ENCODE data around the gene FAM53C. TPM values are rescaled to one million over a fixed set of nuclear protein-coding genes. Genes with fewer than 3 reads are reported as not detected.
A peak's percentile ranks its signal among the peaks of the same experiment; 100 is the strongest.
"Not testable (repeated sequence)": the region's sequence is repeated elsewhere in the genome, so short reads cannot be mapped to it uniquely, and the experiment has no call there.

FAM53C gene
- total RNA-seq (20.3 TPM), polyA plus RNA-seq (22.9 TPM)

- H3K4me1 ChIP-seq (ENCODE audit: insufficient read depth): no peaks in the 10 kb centered on the region
- peak within 1 kb of the TSS; percentile 85 for H3K4me3 ChIP-seq (ENCODE audit: low read depth, low read length)
- H3K27ac ChIP-seq (ENCODE audit: low read depth): peak within 1 kb of the TSS; percentile 98
- DNase-seq (ENCODE audit: extremely low spot score): peak; percentile 89
- under 1% methylated on average over 56 of the region's 56 CpGs for WGBS
- H3K36me3 ChIP-seq (ENCODE audit: insufficient read depth): no peaks in the 10 kb centered on the region
Measured at GRCh38 chr5:138337685-138338410, at the start of gene FAM53C. TSS of gene FAM53C (plus strand) at chr5:138338266. CDS start at chr5:138341336, 3,070 bp downstream.

GRCh38 chr5:138289296-138289695, 48.8 kb upstream of the FAM53C start:
- no peak for DNase-seq (ENCODE audit: extremely low spot score)
- Histone ChIP-seq H3K4me3 (ENCODE audit: low read depth, low read length) (no peak overlapping the region), H3K36me3 (ENCODE audit: insufficient read depth) (no peaks in the 10 kb centered on the region), H3K4me1 (ENCODE audit: insufficient read depth) (no peaks in the 10 kb centered on the region), H3K27ac (ENCODE audit: low read depth) (no peak overlapping the region)
- WGBS: 89% methylated on average over 3 of the region's 3 CpGs

- Histone ChIP-seq H3K27ac (ENCODE audit: low read depth) (no peak overlapping the region), H3K4me3 (ENCODE audit: low read depth, low read length) (no peak overlapping the region), H3K4me1 (ENCODE audit: insufficient read depth) (no peaks in the 10 kb centered on the region), H3K36me3 (ENCODE audit: insufficient read depth) (no peaks in the 10 kb centered on the region)
- WGBS: 91% methylated on average over 6 of the region's 6 CpGs
- no peak for DNase-seq (ENCODE audit: extremely low spot score)
Measured at GRCh38 chr5:138303372-138303771, 34.7 kb upstream of the FAM53C start.

GRCh38 chr5:138305797-138306196, 32.3 kb upstream of the FAM53C start:
- WGBS: 73% methylated on average over 1 of the region's 1 CpG
- Histone ChIP-seq H3K27ac (ENCODE audit: low read depth) (no peak overlapping the region), H3K4me3 (ENCODE audit: low read depth, low read length) (no peak overlapping the region), H3K4me1 (ENCODE audit: insufficient read depth) (no peaks in the 10 kb centered on the region), H3K36me3 (ENCODE audit: insufficient read depth) (no peaks in the 10 kb centered on the region)
- peak; percentile 7 for DNase-seq (ENCODE audit: extremely low spot score)

GRCh38 chr5:138315751-138316278, 22.3 kb upstream of the FAM53C start:
- Histone ChIP-seq H3K36me3 (ENCODE audit: insufficient read depth) (no peaks in the 10 kb centered on the region), H3K4me3 (ENCODE audit: low read depth, low read length) (no peak overlapping the region), H3K4me1 (ENCODE audit: insufficient read depth) (no peaks in the 10 kb centered on the region), H3K27ac (ENCODE audit: low read depth) (no peak overlapping the region)
- no peak for DNase-seq (ENCODE audit: extremely low spot score)
- 93% methylated on average over 7 of the region's 7 CpGs for WGBS

GRCh38 chr5:138316355-138316754, 21.7 kb upstream of the FAM53C start:
- H3K4me3 ChIP-seq (ENCODE audit: low read depth, low read length): no peak overlapping the region
- H3K36me3 ChIP-seq (ENCODE audit: insufficient read depth): no peaks in the 10 kb centered on the region
- no peak for DNase-seq (ENCODE audit: extremely low spot score)
- 73% methylated on average over 3 of the region's 3 CpGs for WGBS
- H3K27ac ChIP-seq (ENCODE audit: low read depth): no peak overlapping the region
- H3K4me1 ChIP-seq (ENCODE audit: insufficient read depth): no peaks in the 10 kb centered on the region

- not testable (repeated sequence) for H3K27ac ChIP-seq (ENCODE audit: low read depth); DNase-seq (ENCODE audit: extremely low spot score); H3K4me1 ChIP-seq (ENCODE audit: insufficient read depth); H3K4me3 ChIP-seq (ENCODE audit: low read depth, low read length); H3K36me3 ChIP-seq (ENCODE audit: insufficient read depth)
- 90% methylated on average over 4 of the region's 4 CpGs for WGBS
Measured at GRCh38 chr5:138318211-138318610, 19.9 kb upstream of the FAM53C start.

GRCh38 chr5:138330813-138331448, 7.1 kb upstream of the FAM53C start:
- no peak for DNase-seq (ENCODE audit: extremely low spot score)
- 3% methylated on average over 12 of the region's 12 CpGs for WGBS
- no peaks in the 10 kb centered on the region for H3K36me3 ChIP-seq (ENCODE audit: insufficient read depth)
- H3K27ac ChIP-seq (ENCODE audit: low read depth): no peak overlapping the region
- no peaks in the 10 kb centered on the region for H3K4me1 ChIP-seq (ENCODE audit: insufficient read depth)
- no peak overlapping the region for H3K4me3 ChIP-seq (ENCODE audit: low read depth, low read length)

GRCh38 chr5:138331449-138332368, 6.4 kb upstream of the FAM53C start, which contains the start of gene CDC25C:
TSS of gene CDC25C (minus strand) at chr5:138331804. CDS start at chr5:138331180, 624 bp downstream.
- no peak within 1 kb of the TSS for H3K27ac ChIP-seq (ENCODE audit: low read depth)
- no peaks in the 10 kb centered on the region for H3K36me3 ChIP-seq (ENCODE audit: insufficient read depth)
- no peaks in the 10 kb centered on the region for H3K4me1 ChIP-seq (ENCODE audit: insufficient read depth)
- peak; percentile 98 for DNase-seq (ENCODE audit: extremely low spot score)
- WGBS: under 1% methylated on average over 55 of the region's 55 CpGs
- peak within 1 kb of the TSS; percentile 22 for H3K4me3 ChIP-seq (ENCODE audit: low read depth, low read length)

- no peaks in the 10 kb centered on the region for H3K36me3 ChIP-seq (ENCODE audit: insufficient read depth)
- no peak overlapping the region for H3K27ac ChIP-seq (ENCODE audit: low read depth)
- H3K4me1 ChIP-seq (ENCODE audit: insufficient read depth): no peaks in the 10 kb centered on the region
- H3K4me3 ChIP-seq (ENCODE audit: low read depth, low read length): no peak overlapping the region
- 79% methylated on average over 3 of the region's 3 CpGs for WGBS
- DNase-seq (ENCODE audit: extremely low spot score): no peak
Measured at GRCh38 chr5:138334867-138335447, 3.1 kb upstream of the FAM53C start.

GRCh38 chr5:138336952-138337684, 948 bp upstream of the FAM53C start:
- 24% methylated on average over 13 of the region's 13 CpGs for WGBS
- DNase-seq (ENCODE audit: extremely low spot score): peak; percentile 86
- peak overlapping the region; percentile 98 for H3K27ac ChIP-seq (ENCODE audit: low read depth)
- H3K4me3 ChIP-seq (ENCODE audit: low read depth, low read length): peak overlapping the region; percentile 85
- no peaks in the 10 kb centered on the region for H3K36me3 ChIP-seq (ENCODE audit: insufficient read depth)
- no peaks in the 10 kb centered on the region for H3K4me1 ChIP-seq (ENCODE audit: insufficient read depth)

- H3K4me3 ChIP-seq (ENCODE audit: low read depth, low read length): peak overlapping the region; percentile 85
- DNase-seq (ENCODE audit: extremely low spot score): no peak
- H3K36me3 ChIP-seq (ENCODE audit: insufficient read depth): no peaks in the 10 kb centered on the region
- peak overlapping the region; percentile 98 for H3K27ac ChIP-seq (ENCODE audit: low read depth)
- H3K4me1 ChIP-seq (ENCODE audit: insufficient read depth): no peaks in the 10 kb centered on the region
- WGBS: under 1% methylated on average over 22 of the region's 22 CpGs
Measured at GRCh38 chr5:138338411-138339090, 485 bp downstream of the FAM53C start.
